Testis (tissue), 2 donors: Measurements from ENCODE around the gene FYCO1.

ENCODE experiments used
- CTCF ChIP-seq, 3 experiments: fragments of 450-650 bp in 2 of 3; fragments of 200-600 bp in 1 of 3; sonication (generic) in 1 of 3; IDR thresholded peaks; one replicate each; pipeline ENCODE4 v1.5.1; 2016 to 2019; ENCODE audit warnings: antibody characterized with exemption in 3 of 3, mild to moderate bottlenecking in 2 of 3, moderate library complexity in 1 of 3
- POLR2A ChIP-seq: fragments of 450-650 bp; IDR thresholded peaks from one replicate; pipeline ENCODE4 v1.6.1; 2017; ENCODE audit warnings: antibody characterized with exemption, mild to moderate bottlenecking, moderate library complexity

GRCh38 chr3:45887285-45887684, 108.3 kb downstream of the FYCO1 start:
- TF ChIP-seq CTCF (IDR thresholded peaks at IDR 0.05) (no peak), POLR2A (no peak)
